ENCODE data around the gene FAM228A. TPM values are rescaled to one million over a fixed set of nuclear protein-coding genes. Genes with fewer than 3 reads are reported as not detected.

The FAM228A gene
- 9.4 TPM for total RNA-seq

DNA sequence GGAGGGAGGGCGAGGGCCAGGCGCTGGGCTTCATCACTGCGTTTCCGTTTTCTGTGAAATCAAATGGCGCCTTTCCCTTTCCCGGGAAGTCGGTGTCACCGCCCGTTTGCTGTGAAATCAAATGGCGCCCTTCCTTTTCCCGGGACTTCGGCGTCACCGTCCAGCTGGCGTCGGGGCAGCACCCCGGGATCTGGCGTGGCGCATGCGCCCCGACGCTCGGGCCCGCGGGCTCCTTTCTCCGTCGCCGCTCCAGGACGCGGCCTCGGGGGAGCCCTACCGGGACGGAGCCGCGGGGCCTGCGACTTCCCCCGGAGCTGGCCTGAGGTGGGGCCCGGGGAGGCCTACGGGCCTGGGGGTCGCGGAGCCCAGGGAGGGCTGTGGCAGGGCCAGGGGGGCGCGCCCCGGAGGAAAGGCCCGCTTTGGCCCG is at the start of gene FAM228A:
Gene FAM228A, plus strand, starts transcription at position 203 of the 427 bp plus-strand sequence. CDS start 428 bp downstream, outside the sequence.

Other genes starting within 250 kb of the FAM228A start
- gene ATAD2B, start 247.9 kb upstream of the FAM228A start, total RNA-seq = 98.3 TPM
- 33.5 TPM for gene UBXN2A, start 234.6 kb upstream of the FAM228A start, total RNA-seq
- 0.63 TPM for gene MFSD2B, start 165.0 kb upstream of the FAM228A start, total RNA-seq
- 21.9 TPM for gene WDCP, start 127.7 kb upstream of the FAM228A start, total RNA-seq
- 64.5 TPM for gene FKBP1B, start 125.3 kb upstream of the FAM228A start, total RNA-seq
- gene SF3B6, start 98.7 kb upstream of the FAM228A start, total RNA-seq = 86.1 TPM
- gene TP53I3, start 90.2 kb upstream of the FAM228A start, total RNA-seq = 17.2 TPM
- 1.6 TPM for gene PFN4, start 51.7 kb upstream of the FAM228A start, total RNA-seq
- 80.1 TPM for gene FAM228B, start 51.6 kb upstream of the FAM228A start, total RNA-seq
- 32.6 TPM for gene ITSN2, start 185.5 kb downstream of the FAM228A start, total RNA-seq